Lower leg skin (tissue), 3 donors: ENCODE data around the gene EYS.

ENCODE experiments used
- CTCF ChIP-seq, 3 donors: fragments of 450-650 bp; IDR thresholded peaks; one replicate each; pipeline ENCODE4 v1.5.1; 2016; ENCODE audit warnings: antibody characterized with exemption in 3 of 3, mild to moderate bottlenecking in 3 of 3, moderate library complexity in 2 of 3
- POLR2A ChIP-seq, 2 donors: fragments of 450-650 bp; IDR thresholded peaks; one replicate each; pipeline ENCODE4 v1.6.1; 2016 to 2017; ENCODE audit warnings: antibody characterized with exemption in 2 of 2, mild to moderate bottlenecking in 1 of 2, moderate library complexity in 1 of 2

- TF ChIP-seq CTCF (IDR thresholded peaks at IDR 0.05) (no peak), POLR2A (IDR thresholded peaks at IDR 0.05) (no peak)
Measured at GRCh38 chr6:64987066-64987465, 720.0 kb downstream of the EYS start.
